ENCODE measurements around the gene MARK3.

Gene MARK3

GRCh38 chr14:103527408-103528145 is 142.4 kb downstream of the MARK3 start:
- no peak overlapping the region for H3K4me3 ChIP-seq (ENCODE audit: low read depth, low read length)
- no peak for DNase-seq (ENCODE audit: low read depth)
- no peak for TF ChIP-seq CTCF (conservative IDR thresholded peaks at IDR 0.05; ENCODE audit: low read depth, low read length)

GRCh38 chr14:103528146-103528586 is 143.0 kb downstream of the MARK3 start:
- no peak for TF ChIP-seq CTCF (conservative IDR thresholded peaks at IDR 0.05; ENCODE audit: low read depth, low read length)
- DNase-seq (ENCODE audit: low read depth): no peak
- peak overlapping the region; percentile 71 for H3K4me3 ChIP-seq (ENCODE audit: low read depth, low read length)

- peak; percentile 93 for DNase-seq (ENCODE audit: low read depth)
- H3K4me3 ChIP-seq (ENCODE audit: low read depth, low read length): peak within 1 kb of the TSS; percentile 71
- TF ChIP-seq CTCF (conservative IDR thresholded peaks at IDR 0.05; ENCODE audit: low read depth, low read length): no peak
Measured at GRCh38 chr14:103528587-103529382, 143.6 kb downstream of the MARK3 start, which contains the start of gene TRMT61A. TSS of gene TRMT61A (plus strand) at chr14:103529196. CDS start at chr14:103529979, 783 bp downstream.

- peak overlapping the region; percentile 71 for H3K4me3 ChIP-seq (ENCODE audit: low read depth, low read length)
- no peak for TF ChIP-seq CTCF (conservative IDR thresholded peaks at IDR 0.05; ENCODE audit: low read depth, low read length)
- no peak for DNase-seq (ENCODE audit: low read depth)
Measured at GRCh38 chr14:103529383-103530365, 144.5 kb downstream of the MARK3 start.

- TF ChIP-seq CTCF (conservative IDR thresholded peaks at IDR 0.05; ENCODE audit: low read depth, low read length): no peak
- DNase-seq (ENCODE audit: low read depth): no peak
- peak overlapping the region; percentile 71 for H3K4me3 ChIP-seq (ENCODE audit: low read depth, low read length)
Measured at GRCh38 chr14:103530390-103530789, 145.2 kb downstream of the MARK3 start.

- DNase-seq (ENCODE audit: low read depth): no peak
- H3K4me3 ChIP-seq (ENCODE audit: low read depth, low read length): no peak overlapping the region
- no peak for TF ChIP-seq CTCF (conservative IDR thresholded peaks at IDR 0.05; ENCODE audit: low read depth, low read length)
Measured at GRCh38 chr14:103530831-103531230, 145.6 kb downstream of the MARK3 start.

Measured in choroid plexus epithelial cell (primary cell).